NCI-H1694 treated with DMSO at 0.1 percent for 48 hours (cell line): Measurements from ENCODE around the gene KRTAP10-8.
"Not testable (repeated sequence)": the region's sequence is repeated elsewhere in the genome, so short reads cannot be mapped to it uniquely, and the experiment has no call there.

Experiments
- DNase-seq: peaks from one replicate; lab custom pipeline; 2025; lab: John Stamatoyannopoulos, UW

The KRTAP10-8 gene

GRCh38 chr21:44579056-44579832, 32.6 kb upstream of the KRTAP10-8 start:
- DNase-seq, result no peak

DNA sequence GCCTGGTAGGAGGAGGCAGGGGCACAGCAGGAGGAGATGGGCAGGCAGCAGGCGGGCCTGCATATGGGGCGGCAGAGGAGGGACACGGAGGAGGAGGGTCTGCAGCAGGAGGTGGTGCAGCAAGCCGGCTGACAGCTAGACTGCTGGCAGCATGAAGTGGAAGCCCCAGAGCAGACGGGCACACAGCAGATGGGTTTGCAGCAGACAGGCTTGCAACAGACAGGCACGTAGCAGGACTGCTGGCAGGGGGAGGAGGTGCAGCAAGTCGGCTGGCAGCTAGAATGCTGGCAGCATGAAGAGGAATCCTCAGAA, 32.1 kb upstream of the KRTAP10-8 start:
- peak; percentile 85 for DNase-seq

- DNase-seq, result not testable (repeated sequence)
These were observed 31.6 kb upstream of the KRTAP10-8 start, which contains the start of gene KRTAP10-5 for GRCh38 chr21:44580231-44580821. TSS of gene KRTAP10-5 (minus strand) at chr21:44580604. CDS start at chr21:44580578, 26 bp downstream.

DNA sequence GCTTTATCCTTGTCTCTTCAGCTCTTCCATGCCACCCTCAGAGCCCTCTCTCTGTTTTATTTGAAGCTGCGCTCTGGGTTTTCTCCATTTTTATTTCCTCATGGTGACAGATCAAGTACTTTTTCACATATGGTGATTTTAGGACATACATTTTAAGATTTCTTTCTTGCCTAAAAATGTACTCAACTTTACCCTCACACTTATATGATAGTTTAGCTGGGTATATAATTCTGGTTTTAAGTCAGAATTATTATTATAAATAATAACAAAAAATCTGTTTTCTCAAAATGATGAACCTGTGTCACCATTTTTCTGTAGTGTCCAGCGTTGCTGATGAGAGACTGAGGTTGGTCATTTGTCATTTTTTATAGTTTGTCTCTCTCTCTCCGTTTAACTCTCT, 30.7 kb upstream of the KRTAP10-8 start:
- DNase-seq, result no peak

DNA sequence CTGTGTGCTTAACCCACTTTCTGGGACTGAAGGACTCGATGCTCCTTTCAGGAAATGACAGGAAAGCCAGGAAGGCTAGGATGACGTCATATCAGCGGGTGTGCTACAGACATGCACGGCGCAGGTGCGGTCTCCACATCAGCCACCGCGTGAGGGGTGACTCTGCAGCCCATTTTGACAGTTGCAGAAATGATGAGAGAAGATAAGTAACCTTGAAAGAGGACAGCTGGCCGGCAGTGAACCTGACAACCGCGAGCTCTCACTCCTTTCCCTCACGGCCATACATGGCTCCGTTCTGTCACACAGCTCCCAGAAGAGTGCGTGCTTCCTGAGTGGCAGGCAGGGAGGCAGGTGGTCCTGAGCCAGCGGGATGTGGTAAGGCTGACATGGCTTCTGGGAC, 29.8 kb upstream of the KRTAP10-8 start:
- no peak for DNase-seq

- no peak for DNase-seq
These were observed 28.6 kb upstream of the KRTAP10-8 start for GRCh38 chr21:44583089-44583799.

GRCh38 chr21:44583800-44584147, 28.1 kb upstream of the KRTAP10-8 start:
- DNase-seq, result no peak

- no peak for DNase-seq
These were observed 26.0 kb upstream of the KRTAP10-8 start for GRCh38 chr21:44585892-44586291.

GRCh38 chr21:44589094-44589493, 22.8 kb upstream of the KRTAP10-8 start:
- no peak for DNase-seq

DNA sequence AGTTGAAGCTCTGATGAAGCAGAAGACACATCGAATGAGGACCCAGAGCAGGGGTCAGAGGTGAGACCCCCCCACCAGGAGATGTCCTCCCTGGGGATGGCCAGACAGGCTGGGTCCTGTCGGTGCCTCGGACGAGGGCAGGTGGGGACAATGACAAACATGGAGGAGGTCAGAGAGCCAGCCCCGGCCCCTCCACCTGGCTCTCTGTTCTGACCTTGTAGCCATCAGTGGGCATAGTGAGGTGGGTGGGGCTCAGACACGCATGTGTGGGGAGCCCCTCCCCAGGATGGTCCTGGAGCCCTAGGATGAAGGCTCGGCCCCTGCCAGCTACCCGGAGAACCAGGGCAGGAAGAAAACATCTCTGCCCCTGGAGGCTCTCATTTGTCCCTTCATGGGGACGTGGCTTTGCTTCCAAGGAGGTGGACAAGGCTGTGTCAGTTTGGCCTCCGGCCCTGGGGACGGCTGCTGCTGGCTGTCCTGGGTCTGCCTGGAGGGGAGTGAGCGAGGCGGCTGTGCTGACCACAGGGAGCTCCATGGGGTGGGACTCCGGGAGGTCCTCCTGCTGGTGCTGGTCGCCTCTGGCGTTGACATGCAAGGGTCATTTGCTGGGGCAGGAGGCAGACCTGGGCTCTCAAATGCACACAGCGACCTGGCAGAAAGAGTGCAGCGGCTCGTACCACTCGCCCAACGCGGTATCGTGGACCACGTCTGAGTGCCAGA, 22.1 kb upstream of the KRTAP10-8 start:
- DNase-seq, result no peak

GRCh38 chr21:44590311-44590721, 21.6 kb upstream of the KRTAP10-8 start:
- no peak for DNase-seq

- DNase-seq, result peak; percentile 73
These were observed 20.7 kb upstream of the KRTAP10-8 start for GRCh38 chr21:44590897-44591800.

GRCh38 chr21:44591801-44592130, 20.1 kb upstream of the KRTAP10-8 start:
- not testable (repeated sequence) for DNase-seq

DNA sequence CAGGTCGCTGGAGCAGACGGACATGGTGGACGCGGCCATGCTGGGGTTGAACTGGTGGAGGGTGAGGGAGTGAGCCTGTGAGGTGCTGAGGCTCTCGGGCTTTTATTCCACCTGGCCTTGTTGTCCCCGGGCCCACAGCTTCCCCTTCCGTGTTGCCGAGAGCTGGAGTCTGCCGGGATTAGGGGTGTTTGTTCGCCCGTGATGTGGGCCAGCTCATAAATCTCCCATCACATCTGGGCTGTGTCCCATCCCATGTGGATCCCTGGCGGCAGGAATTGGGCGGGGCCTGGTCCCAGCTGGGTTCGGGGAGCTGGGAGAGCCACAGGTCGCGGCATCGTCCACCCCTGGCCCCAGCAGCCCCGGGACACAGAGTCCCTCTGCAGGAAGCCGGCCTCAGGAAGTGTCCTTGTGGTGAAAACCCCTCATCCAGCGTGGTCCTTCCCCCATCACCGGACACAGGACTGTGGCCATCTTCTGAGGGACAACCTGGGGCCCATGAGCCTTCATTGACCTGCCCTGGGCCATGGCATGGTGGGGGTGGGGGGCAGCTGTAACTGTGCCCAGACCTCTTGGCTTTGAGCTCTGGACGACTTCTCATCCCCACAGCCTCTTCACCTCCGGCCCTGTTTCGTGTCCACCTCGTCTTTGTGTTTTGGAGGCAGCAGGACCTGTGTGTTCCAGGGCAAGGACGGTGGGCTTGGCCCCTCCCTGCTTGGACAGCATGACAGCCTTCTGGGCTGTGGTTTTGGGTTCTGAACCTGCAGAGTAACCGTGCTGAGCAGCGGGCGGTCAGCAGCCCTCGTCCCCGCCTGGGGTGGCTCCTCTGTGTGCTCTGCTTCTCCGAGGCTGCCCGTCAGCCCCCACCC, 19.2 kb upstream of the KRTAP10-8 start, which contains the start of gene KRTAP10-6:
TSS of gene KRTAP10-6 (minus strand) at position 60 of the 866 bp plus-strand sequence. CDS start at position 39, 21 bp downstream.
- DNase-seq, result no peak

GRCh38 chr21:44593598-44594405, 18.1 kb upstream of the KRTAP10-8 start:
- no peak for DNase-seq

DNA sequence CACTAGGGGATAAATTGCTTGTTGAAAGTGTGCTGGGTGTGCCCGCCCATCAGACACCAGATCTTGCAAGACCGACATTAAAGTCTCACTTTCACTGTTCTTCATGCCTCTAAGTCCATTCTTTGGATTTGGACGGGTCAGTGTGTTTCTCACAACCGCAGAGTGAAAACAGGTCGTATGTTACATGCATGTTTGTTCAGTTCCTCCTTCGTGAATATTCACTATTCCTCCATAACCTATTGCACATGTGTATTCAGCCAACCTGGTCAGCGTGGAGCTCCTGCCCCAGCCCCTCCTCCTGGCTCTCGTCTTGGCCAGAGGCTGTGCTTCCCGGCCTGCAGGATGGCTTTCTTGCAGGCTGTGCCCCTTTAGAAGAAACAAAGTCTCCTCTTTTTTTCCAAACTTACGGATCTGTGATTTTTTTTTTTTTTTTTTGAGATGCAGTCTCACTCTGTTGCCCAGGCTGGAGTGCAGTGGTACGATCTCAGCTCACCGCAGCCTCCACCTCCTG, 17.4 kb upstream of the KRTAP10-8 start:
- DNase-seq, result no peak

DNA sequence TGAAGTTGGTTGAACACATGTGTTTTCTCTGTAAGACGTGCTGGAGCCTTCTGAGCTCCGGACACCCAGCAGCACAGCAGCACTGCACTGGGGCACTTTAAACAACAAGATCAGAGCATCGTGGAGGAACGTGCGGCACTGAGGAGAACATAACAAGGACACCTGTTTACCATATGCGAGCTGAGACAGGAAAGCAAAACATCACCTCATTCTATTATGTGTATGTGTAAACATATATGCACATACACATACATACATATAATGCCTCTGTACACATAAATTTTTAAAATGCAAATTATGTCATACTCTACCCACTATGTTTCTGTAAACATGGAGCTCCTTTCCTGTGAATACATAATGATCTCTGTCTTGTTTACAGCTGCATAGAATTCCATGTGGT, 16.4 kb upstream of the KRTAP10-8 start:
- DNase-seq, result no peak

DNA sequence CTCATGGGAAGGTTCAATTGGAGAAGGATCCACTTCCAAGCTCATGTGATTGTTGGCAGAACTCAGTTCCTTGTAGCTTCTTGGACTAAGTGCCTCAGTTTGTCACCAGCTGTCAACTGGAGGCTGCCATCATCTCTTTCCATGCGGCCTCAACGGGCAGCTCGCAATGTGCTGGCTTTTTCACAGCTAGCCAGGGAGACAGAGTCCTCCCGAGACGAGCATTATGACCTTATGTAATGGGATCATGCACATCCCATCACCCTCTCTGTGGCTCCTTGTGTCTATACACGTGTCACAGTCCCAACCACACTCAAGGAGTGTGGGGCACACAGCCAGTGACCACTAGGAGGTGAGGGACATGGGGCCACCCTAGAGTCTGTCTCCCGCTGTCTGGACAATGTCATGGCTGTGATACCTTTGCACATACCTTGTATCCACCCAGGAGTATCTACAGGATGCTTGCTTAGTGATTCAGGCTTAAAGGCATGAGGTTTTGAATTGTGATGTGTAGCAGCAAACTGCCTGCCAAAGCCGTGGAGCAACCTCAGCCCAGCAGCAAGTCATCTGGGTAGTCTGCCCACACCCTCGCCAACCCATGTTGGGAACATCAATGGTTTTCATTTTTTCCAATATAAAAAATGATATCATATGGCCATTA, 15.7 kb upstream of the KRTAP10-8 start:
- DNase-seq, result no peak

GRCh38 chr21:44598061-44598460, 13.8 kb upstream of the KRTAP10-8 start:
- DNase-seq, result no peak
